ENCODE results near the gene PDCD4.

Gene PDCD4

DNA sequence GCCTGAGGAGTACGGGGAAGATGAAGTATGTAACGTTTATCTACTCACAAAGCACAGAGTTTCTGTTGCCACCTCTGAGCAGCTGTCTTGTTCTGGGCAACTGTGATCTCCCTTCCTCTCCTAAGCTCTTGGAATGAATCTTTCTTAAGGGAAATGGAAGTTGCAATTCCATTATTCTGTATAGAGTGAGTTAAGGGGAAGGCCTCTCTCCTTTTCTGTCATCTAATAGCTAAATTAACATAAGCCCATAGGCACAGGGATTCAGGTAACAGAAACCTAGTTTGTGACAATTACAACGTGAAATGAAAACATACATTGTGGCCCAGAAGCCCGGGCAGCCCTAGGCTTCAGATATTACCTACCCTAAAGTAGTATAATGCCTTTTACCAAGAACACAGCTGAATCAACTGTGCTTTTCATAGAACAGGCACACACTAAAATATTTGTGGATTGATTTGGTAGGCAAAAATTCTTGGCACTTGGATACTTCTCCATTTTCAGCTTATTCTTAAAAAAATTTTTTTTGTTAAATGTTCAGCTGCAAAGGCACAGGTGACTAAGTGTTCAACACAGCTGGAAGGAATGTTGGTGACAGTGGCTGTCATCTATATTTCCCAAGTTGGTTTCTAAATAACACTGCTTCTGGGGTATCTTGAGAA, 3.8 kb upstream of the PDCD4 start:
- no peak for TF ChIP-seq CTCF (IDR thresholded peaks at IDR 0.05; ENCODE audit: control extremely low read depth, extremely low read depth, low read depth, missing control alignments)
- DNase-seq (ENCODE audit: extremely low spot score): no peak
- ChIA-PET POLR2A (interaction anchor here (0.8 kb wide), 1 partner anchor 22 kb away, joined by 3 read pairs; no protein-coding TSS in a partner anchor), CTCF (interaction anchor here (0.8 to 4.7 kb wide), 11 partner anchors 10 to 513 kb away, joined by 3 to 27 read pairs (median 5); no protein-coding TSS in a partner anchor)

GRCh38 chr10:110868981-110869380, 2.7 kb upstream of the PDCD4 start:
- no peak for DNase-seq (ENCODE audit: extremely low spot score)
- ChIA-PET POLR2A (no interaction called here), CTCF (interaction anchor here (1.1 to 1.9 kb wide), 2 partner anchors 12 to 13 kb away, joined by 3 to 4 read pairs; no protein-coding TSS in a partner anchor)
- no peak for TF ChIP-seq CTCF (IDR thresholded peaks at IDR 0.05; ENCODE audit: control extremely low read depth, extremely low read depth, low read depth, missing control alignments)

GRCh38 chr10:110870823-110871297, 868 bp upstream of the PDCD4 start:
- no peak for DNase-seq (ENCODE audit: extremely low spot score)
- no peak for TF ChIP-seq CTCF (IDR thresholded peaks at IDR 0.05; ENCODE audit: control extremely low read depth, extremely low read depth, low read depth, missing control alignments)
- POLR2A ChIA-PET: interaction anchor here (0.6 to 1.0 kb wide), 5 partner anchors 10 to 97 kb away, joined by 3 to 21 read pairs (median 3); no protein-coding TSS in a partner anchor
- CTCF ChIA-PET: interaction anchor here (0.7 to 1.9 kb wide), 6 partner anchors 11 to 124 kb away, joined by 3 to 5 read pairs (median 4); no protein-coding TSS in a partner anchor

- POLR2A ChIA-PET: interaction anchor here (1.0 kb wide), 3 partner anchors 15 to 36 kb away, joined by 3 to 21 read pairs (median 3); no protein-coding TSS in a partner anchor
- CTCF ChIA-PET: interaction anchor here (0.9 to 1.2 kb wide), 3 partner anchors 10 to 70 kb away, joined by 3 to 5 read pairs (median 5); no protein-coding TSS in a partner anchor
- peak; percentile 50 for DNase-seq (ENCODE audit: extremely low spot score)
- no peak for TF ChIP-seq CTCF (IDR thresholded peaks at IDR 0.05; ENCODE audit: control extremely low read depth, extremely low read depth, low read depth, missing control alignments)
Measured at GRCh38 chr10:110872145-110872983, 636 bp downstream of the PDCD4 start.

DNA sequence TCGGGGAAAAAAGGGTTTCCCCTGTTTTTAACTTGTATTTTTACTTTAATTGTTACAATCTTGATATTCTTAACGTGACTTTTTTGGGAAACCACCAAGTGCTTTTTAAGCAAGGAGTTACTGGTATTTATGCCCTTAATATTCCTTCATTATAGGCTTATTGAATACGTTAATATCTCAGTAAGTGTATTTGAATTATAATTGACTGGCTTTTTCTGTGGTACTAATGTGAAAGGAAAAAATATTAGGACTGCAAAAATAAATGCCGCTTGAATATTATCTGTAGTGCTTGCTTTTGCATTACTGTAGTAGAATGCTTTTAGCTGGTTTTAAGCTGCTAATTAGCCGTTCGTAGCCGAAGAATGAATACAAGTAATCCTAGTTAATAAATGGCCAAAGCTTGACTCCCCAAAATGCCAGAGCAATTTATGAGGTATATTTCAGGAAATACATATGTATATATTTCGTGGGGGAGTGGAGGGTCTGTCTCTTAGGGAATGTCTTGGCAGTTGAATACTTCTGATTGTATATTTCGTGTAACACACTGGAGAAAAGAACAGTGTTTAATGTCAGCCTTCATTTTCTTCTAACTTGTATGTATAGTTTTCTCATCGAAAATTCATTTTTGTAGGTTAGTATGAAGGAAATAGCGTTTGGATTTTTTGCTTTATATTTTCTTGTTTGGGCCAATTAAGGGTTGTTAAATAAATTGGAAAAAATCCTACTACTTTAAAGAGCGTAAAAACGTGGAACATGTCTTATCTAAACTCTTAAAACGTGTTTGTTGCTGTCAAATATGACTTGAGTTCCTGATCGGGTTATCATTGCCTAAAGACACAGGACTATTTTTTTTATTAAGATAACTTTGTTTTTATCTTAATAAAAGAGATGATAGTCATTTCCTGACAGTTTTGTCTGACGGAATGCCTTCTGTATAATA, 1.5 kb downstream of the PDCD4 start:
- ChIA-PET CTCF (interaction anchor here (0.9 kb wide), 1 partner anchor 9 kb away, joined by 3 read pairs; no protein-coding TSS in a partner anchor), POLR2A (interaction anchor here (1.0 kb wide), 1 partner anchor 36 kb away, joined by 3 read pairs; no protein-coding TSS in a partner anchor)

More for the DNA sequence above, 1.5 kb downstream of the PDCD4 start:
- no peak for TF ChIP-seq CTCF (IDR thresholded peaks at IDR 0.05; ENCODE audit: control extremely low read depth, extremely low read depth, low read depth, missing control alignments)
- no peak for DNase-seq (ENCODE audit: extremely low spot score)
